IMR-90 (cell line): ENCODE measurements around the gene SPTSSA. TPM values are rescaled to one million over a fixed set of nuclear protein-coding genes. Genes with fewer than 3 reads are reported as not detected.

Source experiments
- ATAC-seq: fragments of 200-7000 bp; cut with Tn5 transposase; 2 replicates; pipeline ENCODE4 v1.9.1; 2020; ENCODE audit warnings: low read depth, mild to moderate bottlenecking, moderate library complexity
- BruUV-seq: library from RNA; stranded (reverse); fragments of 400-500 nt; replicated peaks from 2 replicates; lab custom pipeline; 2021; lab: Mats Ljungman, UMichigan
- CTCF ChIA-PET: fragments of 300-600 bp; formaldehyde crosslinking; extraction: SDS; loops from one replicate; lab custom pipeline; 2021; ENCODE audit warnings: antibody characterized with exemption; lab: Yijun Ruan, JAX
- POLR2A ChIA-PET: fragments of 300-600 bp; sonication (Branson Sonifier 250); formaldehyde crosslinking; loops from one replicate; lab custom pipeline; 2022; ENCODE audit warnings: antibody characterized with exemption; ENCODE audit not compliant: unreplicated experiment; lab: Charles Lee
- DNase-seq: peaks from one replicate; pipeline ENCODE4 v3.0.0; 2013
- H2AFZ ChIP-seq: replicated peaks from 2 replicates; pipeline ENCODE3; 2013; ENCODE audit warnings: low read length, mild to moderate bottlenecking; ENCODE audit not compliant: poor library complexity
- H2AK5ac ChIP-seq: 2 replicates; pipeline ENCODE4 v1.6.1; 2013; ENCODE audit warnings: low read depth, low read length, inconsistent platforms
- H2AK9ac ChIP-seq: replicated peaks from 2 replicates; pipeline ENCODE3; 2013; ENCODE audit warnings: mild to moderate bottlenecking, low read depth, low read length, moderate library complexity; ENCODE audit not compliant: poor library complexity
- H2BK120ac ChIP-seq: 2 replicates; pipeline ENCODE4 v1.6.1; 2013; ENCODE audit warnings: low read depth, low read length, inconsistent platforms
- H2BK15ac ChIP-seq: 3 replicates; pipeline ENCODE4 v1.6.1; 2013; ENCODE audit warnings: low read depth, low read length, inconsistent platforms
- H2BK20ac ChIP-seq: 2 replicates; pipeline ENCODE4 v1.6.1; 2013; ENCODE audit warnings: low read depth, mild to moderate bottlenecking, inconsistent platforms, low read length, moderate library complexity
- H2BK5ac ChIP-seq: 2 replicates; pipeline ENCODE4 v1.6.1; 2013; ENCODE audit warnings: mild to moderate bottlenecking, low read depth, low read length, inconsistent platforms; ENCODE audit not compliant: poor library complexity, severe bottlenecking
- H3K14ac ChIP-seq: replicated peaks from 2 replicates; pipeline ENCODE4 v1.6.1; 2013; ENCODE audit warnings: low read depth, low read length, inconsistent platforms
- H3K18ac ChIP-seq: 2 replicates; pipeline ENCODE4 v1.6.1; 2013; ENCODE audit warnings: low read depth, low read length, control low read depth
- H3K23ac ChIP-seq: 2 replicates; pipeline ENCODE4 v1.6.1; 2013; ENCODE audit warnings: low read depth, low read length, inconsistent platforms
- H3K27ac ChIP-seq: 2 replicates; pipeline ENCODE4 v1.5.1; 2013; ENCODE audit warnings: mild to moderate bottlenecking, control low read depth, low read length; ENCODE audit not compliant: insufficient read depth
- H3K27me3 ChIP-seq: 2 replicates; pipeline ENCODE4 v1.6.1; 2013; ENCODE audit warnings: low read length; ENCODE audit not compliant: control insufficient read depth, insufficient read depth
- H3K36me3 ChIP-seq: 2 replicates; pipeline ENCODE4 v1.6.1; 2013; ENCODE audit warnings: low read length, mixed read lengths; ENCODE audit not compliant: control insufficient read depth, insufficient read depth
- H3K4ac ChIP-seq: 2 replicates; pipeline ENCODE4 v1.6.1; 2013; ENCODE audit warnings: low read depth, low read length, inconsistent platforms
- H3K4me1 ChIP-seq: 2 replicates; pipeline ENCODE4 v1.6.1; 2013; ENCODE audit warnings: low read length, mixed read lengths; ENCODE audit not compliant: control insufficient read depth, insufficient read depth
- H3K4me2 ChIP-seq: 2 replicates; pipeline ENCODE4 v1.6.1; 2013; ENCODE audit warnings: low read depth, mild to moderate bottlenecking, control low read depth, low read length, moderate library complexity
- H3K4me3 ChIP-seq: 2 replicates; pipeline ENCODE4 v1.5.1; 2013; ENCODE audit warnings: low read depth, mild to moderate bottlenecking, control low read depth, low read length, moderate library complexity; ENCODE audit not compliant: insufficient read depth
- H3K56ac ChIP-seq: 2 replicates; pipeline ENCODE4 v1.6.1; 2013; ENCODE audit warnings: low read length, inconsistent platforms; ENCODE audit not compliant: insufficient read depth; ENCODE audit errors: extremely low read depth
- H3K79me1 ChIP-seq, 2 experiments: 2 replicates each; pipeline ENCODE4 v1.6.1; 2013; ENCODE audit warnings: low read length in 2 of 2, inconsistent platforms in 1 of 2, low read depth in 1 of 2
- H3K9ac ChIP-seq: 2 replicates; pipeline ENCODE4 v1.6.1; 2013; ENCODE audit warnings: low read depth, low read length, control low read depth
- H3K9me1 ChIP-seq: 2 replicates; pipeline ENCODE4 v1.6.1; 2013; ENCODE audit warnings: low read length, inconsistent platforms; ENCODE audit not compliant: insufficient read depth
- H3K9me3 ChIP-seq: 2 replicates; pipeline ENCODE4 v1.6.1; 2013; ENCODE audit warnings: low read length; ENCODE audit not compliant: control insufficient read depth, insufficient read depth
- H4K20me1 ChIP-seq: 2 replicates; pipeline ENCODE4 v1.6.1; 2013; ENCODE audit warnings: low read length, inconsistent platforms; ENCODE audit not compliant: insufficient read depth
- H4K5ac ChIP-seq: 2 replicates; pipeline ENCODE4 v1.6.1; 2013; ENCODE audit warnings: mild to moderate bottlenecking, low read depth, low read length, control low read depth
- H4K8ac ChIP-seq, 2 experiments: 2 replicates each; pipeline ENCODE4 v1.6.1; 2013; ENCODE audit warnings: low read depth in 2 of 2, low read length in 2 of 2, control low read depth in 1 of 2, inconsistent platforms in 1 of 2
- H4K91ac ChIP-seq: 2 replicates; pipeline ENCODE4 v1.6.1; 2013; ENCODE audit warnings: low read depth, low read length, inconsistent platforms; ENCODE audit not compliant: insufficient read depth
- BHLHE40 ChIP-seq: fragments of 150-350 bp; IDR thresholded peaks from 2 replicates; pipeline ENCODE4 v1.6.1; 2016; ENCODE audit warnings: mild to moderate bottlenecking, low read depth, low read length
- CEBPB ChIP-seq: IDR thresholded peaks from 2 replicates; pipeline ENCODE4 v1.6.1; 2012; ENCODE audit warnings: low read depth, low read length, improper control_type of control experiment
- ELK1 ChIP-seq: fragments of 150-350 bp; IDR thresholded peaks from 2 replicates; pipeline ENCODE4 v1.6.1; 2016; ENCODE audit warnings: low read depth, mild to moderate bottlenecking, low read length, moderate library complexity, borderline replicate concordance
- MAZ ChIP-seq: IDR thresholded peaks from 2 replicates; pipeline ENCODE4 v1.6.1; 2012; ENCODE audit warnings: low read depth, mild to moderate bottlenecking, low read length, improper control_type of control experiment, moderate library complexity, borderline replicate concordance
- NFE2L2 ChIP-seq: fragments of 150-350 bp; IDR thresholded peaks from 2 replicates; pipeline ENCODE4 v1.6.1; 2016; ENCODE audit warnings: low read depth, mild to moderate bottlenecking, low read length
- RAD21 ChIP-seq: IDR thresholded peaks from 2 replicates; pipeline ENCODE4 v1.6.1; 2012; ENCODE audit warnings: low read length, improper control_type of control experiment
- RCOR1 ChIP-seq: IDR thresholded peaks from 2 replicates; pipeline ENCODE4 v1.6.1; 2012; ENCODE audit warnings: mild to moderate bottlenecking, low read length, improper control_type of control experiment; ENCODE audit not compliant: insufficient replicate concordance
- SMC3 ChIP-seq: fragments of 150-350 bp; IDR thresholded peaks from 2 replicates; pipeline ENCODE4 v1.6.1; 2016; ENCODE audit warnings: low read depth, mild to moderate bottlenecking, antibody characterized with exemption, low read length, moderate library complexity
- USF2 ChIP-seq: fragments of 150-350 bp; IDR thresholded peaks from 2 replicates; pipeline ENCODE4 v1.6.1; 2017; ENCODE audit warnings: mild to moderate bottlenecking, antibody characterized with exemption, low read length, low read depth
- WGBS, 2 experiments: methylation state at CpG; one replicate each; pipeline versions ENCODE4 v1.1.5 to v1.1.7; 2013; ENCODE audit warnings: missing lambda C conversion rate in 2 of 2; ENCODE audit not compliant: insufficient read length in 1 of 2; ENCODE audit errors: extremely low coverage in 2 of 2; 5-methylcytosine and 5-hydroxymethylcytosine counted together
- dilution Hi-C: fragments of 300-500 bp; cut with HindIII; formaldehyde crosslinking; loops from one replicate; pipeline ENCODE4 v1.14.3; 2018; ENCODE audit warnings: low sequenced_read_pairs; ENCODE audit not compliant: unreplicated experiment
- in situ Hi-C: fragments of 300-500 bp; cut with MboI; formaldehyde crosslinking; loops from 3 replicates; pipeline ENCODE4 v1.14.3; 2019; ENCODE audit warnings: low sequenced_read_pairs, inconsistent platforms, mixed read lengths
- intact Hi-C: fragments of 100-400 bp; cut with micrococcal nuclease; formaldehyde crosslinking; loops from 2 replicates; pipeline ENCODE4 v1.10.0; 2022
- polyA plus RNA-seq, 3 experiments: library from polyadenylated mRNA; depleted of rRNA; stranded (reverse); fragments of >200 nt; gene quantifications; 2 replicates each; pipeline ENCODE4 v1.2.3, GENCODE V29; 2012; ENCODE audit warnings: low replicate concordance in 1 of 3
- total RNA-seq: library from RNA; depleted of rRNA; stranded (reverse); fragments of >200 nt; gene quantifications from 2 replicates; pipeline ENCODE4 v1.2.3, GENCODE V29; 2012

SPTSSA gene
- total and polyA plus RNA-seq, 2 of the 4 experiments (the other 2 are of a cell fraction) = 10.8 to 26.2 TPM

GRCh38 chr14:34502545-34503225, 40.6 kb upstream of the SPTSSA start:
- H3K9me1 ChIP-seq = no peaks in the 10 kb centered on the region
- DNase-seq (peak; percentile 49), ATAC-seq (peak; percentile 76)
- no peaks in the 10 kb centered on the region for H3K79me1 ChIP-seq
- no CpG with 5 or more reads among the region's 2 CpGs for WGBS, 2 experiments
- no TSS peak for BruUV-seq
- ChIA-PET CTCF (no interaction called here), POLR2A (no interaction called here)
- H2BK20ac ChIP-seq = no peak overlapping the region
- no peaks in the 10 kb centered on the region for H3K36me3 ChIP-seq
- H4K20me1 ChIP-seq = no peaks in the 10 kb centered on the region
- H2AK5ac ChIP-seq = 0 out of 2 replicates have a peak overlapping the region, but pooled peaks have one; percentile 67
- H3K4me2 ChIP-seq = no peak overlapping the region
- peak overlapping the region; percentile 72; the same call in 1 of the 2 replicates for H3K27ac ChIP-seq
- H4K5ac ChIP-seq = peak overlapping the region; percentile 27; the same call in 1 of the 2 replicates
- no peaks in the 10 kb centered on the region for H3K27me3 ChIP-seq
- H2AFZ ChIP-seq = peak overlapping the region; percentile 50
- H2AK9ac ChIP-seq = no peak overlapping the region
- in situ Hi-C loops = no loop called here
- peak overlapping the region; percentile 48 for H3K14ac ChIP-seq
- H3K23ac ChIP-seq = peak overlapping the region; percentile 23; the same call in 1 of the 2 replicates
- H3K56ac ChIP-seq = no peak overlapping the region
- H3K4ac ChIP-seq = peak overlapping the region; percentile 51
- peak overlapping the region; percentile 78; the same call in 1 of the 3 replicates for H2BK15ac ChIP-seq
- H4K91ac ChIP-seq = no peak overlapping the region
- H3K9ac ChIP-seq = no peak overlapping the region
- H4K8ac ChIP-seq = peak overlapping the region; percentile 37 to 83; a peak in 3 of 4 replicates
- no peaks in the 10 kb centered on the region for H3K9me3 ChIP-seq
- dilution Hi-C loops = no loop called here
- H2BK120ac ChIP-seq = peak overlapping the region; percentile 60; the same call in 1 of the 2 replicates
- no peak overlapping the region for H3K4me3 ChIP-seq
- H3K18ac ChIP-seq = peak overlapping the region; percentile 58
- intact Hi-C loops = no loop called here
- peak overlapping the region; percentile 4 for H2BK5ac ChIP-seq
- peaks cover 12% of the 10 kb centered on the region for H3K4me1 ChIP-seq
- TF ChIP-seq USF2 (no peak), SMC3 (no peak), RCOR1 (no peak), NFE2L2 (no peak), MAZ (no peak), CEBPB (no peak), ELK1 (no peak), RAD21 (no peak), BHLHE40 (no peak)
